GM21360 (cell line): ENCODE measurements around the gene ALX4.

Source experiments
- ATAC-seq: cut with Tn5 transposase; IDR thresholded peaks from one replicate; pipeline ENCODE4 v1.9.1; 2021; ENCODE audit warnings: mild to moderate bottlenecking, moderate library complexity; ENCODE audit not compliant: unreplicated experiment

The ALX4 gene

GRCh38 chr11:44301564-44302271 lies 8.2 kb downstream of the ALX4 start:
- no peak for ATAC-seq

- ATAC-seq, result no peak
Measured at GRCh38 chr11:44300844-44301563, 8.9 kb downstream of the ALX4 start.

- no peak for ATAC-seq
Measured at GRCh38 chr11:44298862-44299261, 11.1 kb downstream of the ALX4 start.

GRCh38 chr11:44290208-44290607 lies 19.7 kb downstream of the ALX4 start:
- ATAC-seq, result no peak

GRCh38 chr11:44288133-44288526 lies 21.8 kb downstream of the ALX4 start:
- ATAC-seq, result no peak

- no peak for ATAC-seq
Measured at GRCh38 chr11:44286911-44287310, 23.0 kb downstream of the ALX4 start.

GRCh38 chr11:44286268-44286880 lies 23.6 kb downstream of the ALX4 start:
- ATAC-seq, result peak; percentile 75

- ATAC-seq, result no peak
Measured at GRCh38 chr11:44285756-44286155, 24.2 kb downstream of the ALX4 start.

GRCh38 chr11:44282620-44283019 lies 27.3 kb downstream of the ALX4 start:
- no peak for ATAC-seq

GRCh38 chr11:44281151-44281550 lies 28.8 kb downstream of the ALX4 start:
- no peak for ATAC-seq

GRCh38 chr11:44280257-44280656 lies 29.7 kb downstream of the ALX4 start:
- ATAC-seq, result no peak

GRCh38 chr11:44279483-44279882 lies 30.5 kb downstream of the ALX4 start:
- no peak for ATAC-seq

GRCh38 chr11:44277196-44278090 lies 32.5 kb downstream of the ALX4 start:
- ATAC-seq, result no peak

- no peak for ATAC-seq
Measured at GRCh38 chr11:44275961-44276550, 33.9 kb downstream of the ALX4 start.

- no peak for ATAC-seq
Measured at GRCh38 chr11:44275241-44275640, 34.7 kb downstream of the ALX4 start.

- no peak for ATAC-seq
Measured at GRCh38 chr11:44274404-44274803, 35.5 kb downstream of the ALX4 start.

GRCh38 chr11:44271286-44271685 lies 38.7 kb downstream of the ALX4 start:
- no peak for ATAC-seq

GRCh38 chr11:44270403-44271273 lies 39.3 kb downstream of the ALX4 start:
- ATAC-seq, result no peak
